Amygdala (tissue), 56 donors: Measurements from ENCODE around the gene DEPDC1.
"Not testable (repeated sequence)": the region's sequence is repeated elsewhere in the genome, so short reads cannot be mapped to it uniquely, and the experiment has no call there.

ENCODE experiments used
- DNase-seq, 56 donors: peaks; one replicate each; lab custom pipeline; 2025; lab: John Stamatoyannopoulos, UW

Gene DEPDC1

GRCh38 chr1:68479501-68479900, 17.4 kb downstream of the DEPDC1 start:
- no peak for DNase-seq

GRCh38 chr1:68478662-68479061, 18.2 kb downstream of the DEPDC1 start:
- no peak for DNase-seq

GRCh38 chr1:68476626-68477025, 20.3 kb downstream of the DEPDC1 start:
- DNase-seq = not testable (repeated sequence)

- no peak for DNase-seq
Measured at GRCh38 chr1:68473060-68473459, 23.8 kb downstream of the DEPDC1 start.

DNA sequence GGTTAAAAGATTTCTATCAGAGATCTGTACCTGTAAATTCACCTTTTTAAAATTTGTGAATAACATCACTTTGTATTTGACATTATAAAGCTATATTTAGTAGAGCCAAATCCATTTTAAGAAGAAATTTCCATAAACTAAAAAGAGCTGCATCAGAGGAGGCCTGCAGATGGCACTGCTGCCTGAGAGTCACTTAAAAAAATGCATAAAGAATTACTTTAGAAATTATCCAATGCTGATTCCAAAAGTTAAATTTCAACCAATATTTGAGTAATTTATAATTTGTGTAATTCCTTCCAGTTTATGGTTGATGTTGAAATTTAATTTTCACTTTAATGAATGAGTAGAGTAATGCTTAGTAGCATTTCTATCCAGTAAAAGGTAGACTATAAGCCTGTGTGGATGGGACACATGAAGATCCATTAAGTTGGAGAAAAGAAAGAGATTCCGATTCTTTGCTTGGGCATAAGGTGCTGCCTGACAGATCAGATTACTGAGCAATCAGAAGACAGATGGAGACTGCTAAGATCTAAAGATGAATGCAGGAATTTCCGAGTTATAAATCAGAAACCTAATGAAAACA, 26.4 kb downstream of the DEPDC1 start:
- peak in 4 of 56 donors; percentile 5 to 32 (median 10) for DNase-seq

- no peak for DNase-seq
Measured at GRCh38 chr1:68464891-68465290, 32.0 kb downstream of the DEPDC1 start.

GRCh38 chr1:68460935-68461334, 35.9 kb downstream of the DEPDC1 start:
- DNase-seq = no peak

DNA sequence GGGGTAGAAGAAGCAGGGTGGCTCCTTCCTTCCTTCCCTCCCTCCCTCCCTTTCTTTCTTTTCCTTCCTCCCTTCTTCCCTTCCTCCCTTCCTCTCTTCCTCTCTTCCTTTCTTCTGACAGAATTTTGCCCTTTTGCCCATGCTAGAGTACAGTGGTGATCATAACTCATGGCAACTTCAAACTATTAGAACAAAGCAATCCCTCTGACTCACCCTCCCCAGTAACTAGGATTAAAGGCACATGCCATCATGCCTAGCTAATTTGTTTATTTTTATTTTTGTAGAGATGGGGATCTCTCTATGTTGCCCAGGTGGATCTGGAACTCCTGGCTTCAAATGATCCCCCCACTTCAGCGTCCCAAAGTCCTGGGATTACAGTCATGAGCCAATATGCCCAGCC, 37.1 kb downstream of the DEPDC1 start:
- DNase-seq = no peak

GRCh38 chr1:68459091-68459490, 37.8 kb downstream of the DEPDC1 start:
- DNase-seq = no peak

GRCh38 chr1:68456202-68456601, 40.7 kb downstream of the DEPDC1 start:
- DNase-seq = no peak

DNA sequence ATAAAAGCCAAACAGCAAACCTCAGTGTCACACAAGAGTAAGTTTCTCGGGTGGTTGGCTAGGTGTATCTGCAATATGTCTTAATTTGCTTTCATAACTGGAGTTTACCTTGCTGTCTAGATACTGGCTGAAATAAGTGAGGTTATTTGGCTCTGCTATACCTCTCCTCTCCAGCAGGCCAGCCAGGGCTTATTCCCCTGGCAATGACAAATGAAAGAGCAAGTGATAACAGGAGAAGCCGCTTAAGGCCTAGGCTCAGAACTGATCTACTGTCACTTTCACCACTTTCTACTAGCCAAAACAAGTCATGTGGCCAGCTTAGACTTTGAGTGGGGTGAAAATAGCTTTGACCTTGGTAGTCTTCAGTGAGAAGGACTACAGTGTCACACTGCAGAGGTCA, 42.3 kb downstream of the DEPDC1 start:
- DNase-seq = no peak

DNA sequence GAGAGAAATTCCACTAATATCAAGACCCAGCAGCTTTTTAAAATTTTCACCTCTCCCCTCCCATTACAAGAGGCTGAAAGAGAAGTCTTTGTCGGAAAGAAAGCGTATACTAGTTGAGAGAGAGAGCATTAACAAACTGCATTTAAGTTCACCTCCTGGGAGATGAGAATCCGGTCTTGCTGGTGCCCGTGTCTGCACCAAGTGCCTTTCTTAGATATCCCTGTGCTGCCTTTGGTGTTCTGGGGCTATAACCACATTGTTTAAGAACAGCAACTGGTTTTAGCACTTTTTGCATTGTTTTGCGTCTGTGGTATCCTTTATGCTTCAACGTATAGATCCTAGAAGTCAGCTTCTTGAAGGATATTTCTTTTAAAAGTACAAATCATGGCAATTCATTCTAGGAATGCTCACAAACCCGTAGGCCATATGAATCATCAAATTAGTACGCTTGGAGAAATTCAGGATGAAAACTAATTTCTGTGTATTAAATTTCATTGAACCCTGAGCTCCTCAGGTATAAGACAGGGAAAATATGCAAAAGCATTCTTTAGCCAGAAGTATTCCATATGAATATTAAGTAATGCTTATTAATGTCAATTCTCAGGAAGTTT, 43.7 kb downstream of the DEPDC1 start:
- DNase-seq = no peak

DNA sequence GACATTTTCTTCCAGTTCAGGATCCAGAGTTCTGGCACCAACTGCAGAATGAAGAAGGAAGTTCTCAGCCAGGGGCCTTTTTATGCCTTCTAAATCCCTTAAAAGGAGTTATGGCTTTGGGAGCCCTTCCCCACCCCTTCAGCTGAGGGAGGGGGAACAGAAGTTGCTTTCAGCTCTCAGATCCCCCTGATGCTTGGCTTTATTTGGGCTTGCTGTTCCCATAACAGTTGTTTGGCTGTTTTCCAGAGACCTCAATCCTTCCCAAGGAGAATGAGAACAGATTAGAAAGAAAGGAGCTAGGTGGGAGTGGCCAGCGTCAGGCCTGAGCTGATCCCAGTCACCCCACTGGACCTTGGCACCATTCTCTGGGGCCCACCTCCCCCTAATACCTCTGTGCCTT, 47.0 kb downstream of the DEPDC1 start, which contains the start of gene RPE65:
Gene RPE65, minus strand, starts transcription at position 54 of the 400 bp plus-strand sequence. Its CDS starts 49 bp downstream, at position 5.
- peak in 4 of 56 donors; percentile 1 to 30 (median 4) for DNase-seq

GRCh38 chr1:68448365-68448764, 48.5 kb downstream of the DEPDC1 start:
- no peak for DNase-seq

DNA sequence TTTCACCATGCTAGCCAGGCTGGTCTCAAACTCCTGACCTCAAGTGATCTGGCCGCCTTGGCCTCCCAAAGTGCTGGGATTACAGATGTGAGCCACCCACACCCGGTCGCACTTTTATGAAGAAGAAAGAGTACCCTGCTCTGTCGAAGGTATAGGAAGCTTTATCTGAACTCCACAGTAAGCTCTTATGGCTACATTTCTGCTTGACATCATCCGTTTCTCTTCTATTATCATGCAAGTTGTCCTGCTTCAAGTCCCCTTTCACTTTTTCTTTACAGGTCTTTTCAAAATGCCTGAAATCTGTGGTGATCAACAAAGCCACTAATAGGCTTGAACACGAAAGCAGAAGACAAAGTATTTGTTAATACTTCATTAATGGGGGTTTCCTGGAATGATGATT, 51.2 kb downstream of the DEPDC1 start:
- no peak for DNase-seq

DNA sequence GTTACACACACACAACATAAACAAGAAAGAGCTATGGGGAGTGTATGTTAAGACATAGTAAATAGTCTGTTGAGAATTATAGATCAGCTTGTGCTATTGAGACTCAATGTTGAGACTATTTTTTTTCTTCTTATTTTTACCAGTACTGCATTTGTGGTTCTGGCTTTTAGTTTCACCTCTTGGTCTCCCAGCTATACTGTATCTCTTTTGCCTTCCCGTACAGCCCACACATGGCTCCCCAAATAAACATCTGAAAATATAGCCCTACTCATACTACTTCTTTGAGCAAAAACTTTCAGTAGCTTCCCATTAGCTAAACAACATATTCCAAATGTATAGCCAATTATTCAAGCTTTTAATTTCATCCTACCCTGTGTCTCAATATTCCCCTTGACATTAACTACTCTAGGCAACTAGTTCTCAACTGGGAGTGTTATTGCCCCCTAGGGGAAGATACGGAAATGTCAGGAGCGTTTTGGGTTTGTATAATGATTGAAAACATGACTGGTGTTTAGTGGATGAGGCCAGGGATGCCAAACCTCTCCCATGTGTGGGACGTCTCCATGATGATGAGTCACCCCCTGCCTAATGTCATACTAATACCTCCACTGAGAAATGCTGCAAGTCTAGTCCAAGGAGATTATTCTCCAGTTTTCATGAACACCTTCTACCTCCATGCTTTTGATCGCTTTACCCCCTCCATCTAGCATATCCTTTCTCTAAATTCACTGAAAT, 53.9 kb downstream of the DEPDC1 start:
- DNase-seq = peak in 5 of 56 donors; percentile 0 to 36 (median 1)

DNA sequence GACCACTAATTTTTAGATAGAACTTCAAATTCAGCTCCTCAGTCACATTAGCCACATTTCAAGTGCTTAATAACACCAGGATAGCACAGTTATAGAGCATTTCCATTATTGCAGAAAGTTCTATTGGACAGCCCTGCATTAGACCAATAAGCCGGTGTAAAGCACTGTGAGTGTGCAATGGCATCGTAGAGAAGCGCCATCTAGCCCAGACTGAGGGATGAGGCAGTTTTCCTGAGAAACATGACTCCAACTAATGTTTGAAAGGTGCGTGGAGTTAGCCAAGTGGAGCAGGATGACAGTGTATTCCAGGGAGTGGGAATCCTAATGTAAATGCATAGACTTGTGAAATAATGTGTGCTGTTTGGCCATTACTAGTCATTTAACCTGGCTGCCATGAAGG, 54.9 kb downstream of the DEPDC1 start:
- no peak for DNase-seq

- no peak for DNase-seq
Measured at GRCh38 chr1:68438310-68438709, 58.6 kb downstream of the DEPDC1 start.

GRCh38 chr1:68433395-68433794, 63.5 kb downstream of the DEPDC1 start:
- peak in 16 of 56 donors; percentile 1 to 59 (median 10) for DNase-seq

DNA sequence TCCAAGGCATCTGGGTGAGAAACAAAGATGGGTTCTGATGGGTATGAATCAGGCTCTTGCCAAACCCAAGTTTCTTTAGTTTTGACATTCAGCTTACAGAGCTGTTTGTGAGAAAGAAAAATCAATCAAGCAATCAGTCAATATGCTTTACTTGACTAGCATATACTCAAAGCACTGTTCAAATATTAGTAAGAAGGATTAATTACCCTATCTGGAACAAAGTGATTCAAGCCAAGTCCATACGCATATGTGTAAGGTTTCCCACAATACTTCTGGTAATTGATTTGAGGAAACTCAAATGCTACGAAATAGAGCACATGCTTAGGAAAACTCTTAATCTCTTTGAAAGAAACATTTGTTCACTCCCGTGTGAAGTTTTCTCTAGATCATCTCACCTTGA, 65.8 kb downstream of the DEPDC1 start:
- DNase-seq = no peak

- DNase-seq = no peak
Measured at GRCh38 chr1:68429233-68429808, 67.6 kb downstream of the DEPDC1 start.
